Activated naive CD8-positive, alpha-beta T cell treated with anti-CD3 and anti-CD28 coated beads, Interleukin-2, amount 50 U/mL, for 24 hours (primary cell): ENCODE data around the gene IL17F.
A peak's percentile ranks its signal among the peaks of the same experiment; 100 is the strongest.

ENCODE experiments used
- ATAC-seq: fragments of 150-1000 bp; cut with Tn5 transposase; one replicate; pipeline ENCODE4 v1.10.0; 2021
- DNase-seq: peaks from one replicate; pipeline ENCODE4 v3.0.0; 2021
- H3K27ac Mint-ChIP-seq: one replicate; pipeline ENCODE4 v1.8.0; 2021; ENCODE audit warnings: mild to moderate bottlenecking, mixed read lengths
- H3K27me3 Mint-ChIP-seq: one replicate; pipeline ENCODE4 v1.8.0; 2021; ENCODE audit warnings: mixed read lengths
- H3K36me3 Mint-ChIP-seq: one replicate; pipeline ENCODE4 v1.8.0; 2021; ENCODE audit warnings: low read depth, mixed read lengths
- H3K4me1 Mint-ChIP-seq: one replicate; pipeline ENCODE4 v1.8.0; 2021; ENCODE audit warnings: mixed read lengths
- H3K4me3 Mint-ChIP-seq: one replicate; pipeline ENCODE4 v1.8.0; 2021; ENCODE audit warnings: mild to moderate bottlenecking, moderate library complexity, mixed read lengths
- H3K9me3 Mint-ChIP-seq: one replicate; pipeline ENCODE4 v1.8.0; 2021; ENCODE audit warnings: mixed read lengths

IL17F gene

DNA sequence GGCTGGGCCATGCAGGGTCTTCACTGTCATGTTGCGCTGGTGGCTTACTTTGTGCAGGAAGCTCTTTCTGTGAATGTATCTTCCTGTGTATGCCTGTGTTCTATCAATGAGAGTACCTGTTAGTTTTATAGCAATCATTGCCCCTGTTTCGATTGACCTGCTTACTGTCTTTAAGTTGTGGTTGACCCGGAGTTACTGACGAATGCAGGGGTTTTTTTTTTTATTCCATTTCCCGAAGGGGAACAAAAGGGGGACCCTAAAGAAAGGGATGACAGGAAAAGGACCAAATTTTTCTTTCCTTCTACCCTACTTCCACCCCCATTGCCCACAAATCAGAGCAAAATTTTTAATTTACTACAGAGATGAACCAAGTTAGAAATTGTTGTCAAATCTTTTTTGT is at the start of gene IL17F:
IL17F (minus strand) TSS at position 101 of the 400 bp plus-strand sequence; CDS start at position 30, 71 bp downstream.
- Mint-ChIP-seq H3K27ac (no peak within 1 kb of the TSS), H3K4me1 (no peaks in the 10 kb centered on the region), H3K4me3 (no peak within 1 kb of the TSS), H3K27me3 (peaks cover 28% of the 10 kb centered on the region), H3K9me3 (no peaks in the 10 kb centered on the region), H3K36me3 (no peaks in the 10 kb centered on the region)
- DNase-seq (no peak), ATAC-seq (no peak)

DNA sequence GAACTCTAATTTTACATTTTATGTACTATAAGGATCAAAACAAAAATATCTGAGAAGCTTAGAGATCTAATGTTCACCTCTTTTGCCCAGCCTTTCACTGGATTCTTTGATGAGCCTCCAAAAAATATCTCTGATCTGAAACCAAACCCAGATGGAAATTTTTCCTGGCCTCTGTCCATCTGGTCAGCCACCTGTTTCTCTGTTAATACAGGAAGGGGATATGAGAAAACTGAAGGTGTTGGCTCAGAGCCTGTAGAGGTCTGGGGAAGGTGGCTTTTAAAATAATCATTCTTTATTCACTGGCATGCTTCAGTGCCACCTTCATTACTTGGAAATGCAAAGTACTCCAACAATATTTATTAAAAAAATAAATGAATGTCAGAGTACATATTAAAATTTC is 48.8 kb upstream of the IL17F start:
- peaks cover 3% of the 10 kb centered on the region for H3K36me3 Mint-ChIP-seq
- ATAC-seq, result no peak
- H3K4me1 Mint-ChIP-seq, result peaks cover 28% of the 10 kb centered on the region
- H3K4me3 Mint-ChIP-seq, result no peak overlapping the region
- no peak for DNase-seq
- no peak overlapping the region for H3K27ac Mint-ChIP-seq
- H3K27me3 Mint-ChIP-seq, result no peaks in the 10 kb centered on the region
- no peaks in the 10 kb centered on the region for H3K9me3 Mint-ChIP-seq

DNA sequence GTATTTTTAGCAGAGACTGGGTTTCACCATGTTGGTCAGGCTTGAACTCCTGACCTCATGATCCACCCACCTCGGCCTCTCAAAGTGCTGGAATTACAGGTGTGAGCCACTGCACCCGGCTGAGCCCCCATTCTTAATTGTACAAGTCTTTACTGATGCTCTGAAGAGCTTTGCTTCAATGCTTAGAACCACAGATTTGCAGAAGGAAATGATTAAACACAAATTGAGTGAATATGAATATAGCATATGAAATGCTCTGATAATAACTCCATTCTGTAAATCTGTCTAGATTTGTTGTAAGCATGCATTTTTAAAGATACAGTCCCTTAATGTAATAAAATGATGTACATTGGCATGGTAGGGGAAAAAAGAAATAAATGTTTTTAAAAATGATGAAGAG is 44.5 kb upstream of the IL17F start:
- Mint-ChIP-seq H3K27ac (no peak overlapping the region), H3K36me3 (peaks cover 3% of the 10 kb centered on the region), H3K4me1 (peaks cover 7% of the 10 kb centered on the region), H3K4me3 (no peak overlapping the region), H3K9me3 (no peaks in the 10 kb centered on the region), H3K27me3 (no peaks in the 10 kb centered on the region)
- ATAC-seq (no peak), DNase-seq (no peak)

DNA sequence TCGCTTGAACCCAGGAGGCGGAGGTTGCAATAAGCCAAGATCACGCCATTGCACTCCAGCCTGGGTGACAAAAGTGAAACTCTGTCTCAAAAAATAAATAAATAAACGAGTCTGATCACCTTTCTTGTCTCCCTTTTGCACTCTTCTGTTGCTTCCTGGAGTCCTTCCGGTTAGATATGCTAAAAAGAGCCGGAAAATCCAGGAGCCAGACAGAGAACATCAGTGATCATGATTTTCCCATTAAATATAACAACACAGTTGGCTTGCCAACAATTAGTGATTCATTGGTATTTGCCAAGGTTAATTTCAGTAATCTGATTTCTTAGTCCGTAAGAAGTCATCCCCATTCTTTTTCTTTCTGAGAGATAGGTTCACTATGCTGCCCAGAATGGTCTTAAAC is 43.9 kb upstream of the IL17F start:
- Mint-ChIP-seq H3K4me3 (no peak overlapping the region), H3K36me3 (peaks cover 9% of the 10 kb centered on the region), H3K27ac (no peak overlapping the region), H3K9me3 (no peaks in the 10 kb centered on the region), H3K27me3 (no peaks in the 10 kb centered on the region), H3K4me1 (peaks cover 11% of the 10 kb centered on the region)
- DNase-seq (no peak), ATAC-seq (no peak)

DNA sequence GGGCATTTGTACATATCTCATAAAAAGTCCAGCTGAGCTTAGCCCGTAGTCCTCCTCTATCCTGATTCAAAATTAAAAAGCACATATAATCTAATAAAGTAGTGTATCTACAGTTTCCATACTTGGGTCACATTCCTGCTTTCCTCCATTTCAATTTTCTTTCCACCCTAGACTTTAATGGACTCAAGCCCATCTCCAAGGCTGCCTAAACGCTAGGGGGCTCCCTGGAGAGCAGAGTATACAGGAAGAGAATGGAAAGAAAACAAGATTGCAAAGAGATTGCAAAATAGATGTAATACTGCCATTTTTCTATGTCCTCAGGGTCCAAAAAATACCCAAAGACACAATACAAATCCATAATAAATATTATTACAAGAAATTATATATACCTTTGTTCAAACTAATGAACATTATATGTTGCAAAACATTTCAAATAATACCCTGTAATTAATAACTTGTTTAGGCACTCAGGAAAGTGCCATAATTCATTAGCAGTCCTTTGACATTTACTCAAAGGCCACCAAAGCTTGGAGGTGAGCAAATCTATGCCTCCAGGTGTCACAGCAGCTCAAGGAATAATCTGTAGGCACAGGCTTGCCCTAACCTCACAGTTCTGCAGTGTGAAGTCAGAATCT is 42.6 kb upstream of the IL17F start:
- Mint-ChIP-seq H3K27me3 (no peaks in the 10 kb centered on the region), H3K4me3 (no peak overlapping the region), H3K4me1 (peaks cover 24% of the 10 kb centered on the region), H3K9me3 (no peaks in the 10 kb centered on the region), H3K27ac (peak overlapping the region; percentile 41), H3K36me3 (peaks cover 22% of the 10 kb centered on the region)
- ATAC-seq (no peak), DNase-seq (peak; percentile 76)

DNA sequence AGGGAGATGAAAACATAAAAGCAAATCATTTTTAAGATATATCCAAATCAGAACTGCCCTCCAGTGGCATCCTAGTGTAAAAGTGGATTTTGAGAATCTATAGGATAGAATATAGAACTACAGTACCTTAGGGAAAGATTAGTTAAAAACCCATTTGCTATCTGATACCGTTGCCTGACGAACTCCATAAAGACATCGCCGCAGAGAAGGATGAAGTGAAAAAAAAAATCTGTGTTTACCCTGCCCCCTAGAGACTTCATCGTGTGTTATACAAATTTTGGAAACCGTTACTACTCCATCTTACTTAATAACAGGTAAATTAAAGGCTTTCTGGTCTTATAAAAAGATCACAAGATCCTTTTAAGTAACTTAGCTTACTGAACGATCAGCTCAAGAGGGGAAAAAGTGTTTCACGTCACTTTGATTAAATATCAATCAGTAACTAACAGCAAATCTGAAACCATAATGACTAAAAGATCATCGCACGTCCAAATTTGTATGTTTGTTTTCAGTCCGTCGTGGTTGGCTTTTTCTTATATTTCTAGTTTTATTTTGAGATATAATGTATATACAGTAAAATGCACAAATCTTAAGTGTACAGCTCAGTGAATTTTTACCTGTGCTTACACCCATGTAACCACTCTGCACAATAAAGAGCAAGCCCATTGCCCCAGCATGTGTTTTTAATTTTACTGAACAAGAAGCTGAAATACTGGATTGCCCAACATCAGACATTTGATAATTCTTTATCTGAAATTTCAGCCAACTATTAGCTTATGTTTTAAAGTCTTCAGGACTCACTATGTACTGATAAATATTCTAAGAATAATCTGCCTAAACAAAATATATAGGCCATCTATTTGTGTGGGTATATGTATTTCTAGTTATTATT is 41.1 kb upstream of the IL17F start:
- H3K4me1 Mint-ChIP-seq, result peaks cover 37% of the 10 kb centered on the region
- no peaks in the 10 kb centered on the region for H3K9me3 Mint-ChIP-seq
- no peaks in the 10 kb centered on the region for H3K27me3 Mint-ChIP-seq
- H3K36me3 Mint-ChIP-seq, result peaks cover 37% of the 10 kb centered on the region
- ATAC-seq (peak; percentile 4), DNase-seq (no peak)
- no peak overlapping the region for H3K27ac Mint-ChIP-seq
- H3K4me3 Mint-ChIP-seq, result no peak overlapping the region

DNA sequence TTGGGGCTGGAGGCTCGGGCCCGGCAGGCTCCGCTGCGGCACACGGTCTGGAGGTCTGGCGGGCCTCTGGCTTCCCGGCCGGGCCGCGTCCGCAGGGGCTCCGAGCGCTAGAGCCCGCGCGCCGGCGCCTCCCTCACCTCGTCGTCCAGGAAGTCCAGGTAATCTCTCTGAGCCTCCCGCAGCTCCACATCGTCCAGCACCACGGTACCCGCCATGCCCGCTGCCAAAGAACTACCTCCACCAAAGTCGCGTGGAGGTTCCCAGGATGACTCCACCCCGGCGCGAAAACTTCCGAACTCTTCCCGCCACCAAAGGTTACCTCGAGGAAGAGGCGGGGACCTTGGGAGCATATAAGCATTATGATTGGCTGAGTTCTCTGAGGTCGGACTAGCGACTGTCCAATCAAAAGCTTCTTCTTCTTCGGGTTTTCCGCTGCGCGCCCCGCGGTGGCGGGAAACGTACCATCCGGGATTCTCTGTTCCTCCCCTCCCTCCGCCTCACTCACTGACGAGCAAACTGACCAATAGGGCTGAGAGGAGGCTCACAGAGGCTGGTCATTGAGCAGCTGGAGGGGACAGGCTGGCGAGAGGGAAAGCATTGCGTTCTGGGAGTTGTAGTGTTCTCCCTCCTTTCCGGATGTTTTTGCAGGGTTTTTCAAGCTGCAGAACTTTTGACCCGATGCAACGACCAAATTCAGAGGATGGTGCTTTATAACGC is 40.3 kb upstream of the IL17F start, which contains the start of gene MCM3:
MCM3 (minus strand) TSS at position 283 of the 717 bp plus-strand sequence; CDS start at position 215, 68 bp downstream.
- H3K4me3 Mint-ChIP-seq, result no peak within 1 kb of the TSS
- peak within 1 kb of the TSS; percentile 38 for H3K27ac Mint-ChIP-seq
- no peaks in the 10 kb centered on the region for H3K27me3 Mint-ChIP-seq
- ATAC-seq (peak; percentile 98), DNase-seq (peak; percentile 93)
- H3K36me3 Mint-ChIP-seq, result peaks cover 45% of the 10 kb centered on the region
- H3K9me3 Mint-ChIP-seq, result no peaks in the 10 kb centered on the region
- peaks cover 45% of the 10 kb centered on the region for H3K4me1 Mint-ChIP-seq

DNA sequence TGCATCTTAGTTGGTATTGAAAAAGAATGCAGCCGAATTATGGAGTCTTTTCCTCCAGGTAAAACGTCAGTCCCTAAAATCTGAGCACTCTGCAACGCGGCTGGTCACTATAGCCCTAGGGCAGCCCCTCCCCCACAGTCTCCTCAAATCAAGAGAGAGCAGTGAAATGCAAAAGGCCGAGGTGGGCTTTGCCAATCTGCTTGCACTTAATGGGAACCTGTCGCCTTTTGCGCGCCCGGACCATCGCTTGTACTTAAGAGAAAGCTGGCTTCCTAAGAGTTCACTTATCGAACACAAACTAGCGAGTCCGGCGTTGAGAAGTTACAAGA is 39.8 kb upstream of the IL17F start:
- Mint-ChIP-seq H3K27ac (no peak overlapping the region), H3K27me3 (no peaks in the 10 kb centered on the region), H3K9me3 (no peaks in the 10 kb centered on the region), H3K4me1 (peaks cover 47% of the 10 kb centered on the region), H3K36me3 (peaks cover 50% of the 10 kb centered on the region), H3K4me3 (no peak overlapping the region)
- ATAC-seq (no peak), DNase-seq (peak; percentile 70)

DNA sequence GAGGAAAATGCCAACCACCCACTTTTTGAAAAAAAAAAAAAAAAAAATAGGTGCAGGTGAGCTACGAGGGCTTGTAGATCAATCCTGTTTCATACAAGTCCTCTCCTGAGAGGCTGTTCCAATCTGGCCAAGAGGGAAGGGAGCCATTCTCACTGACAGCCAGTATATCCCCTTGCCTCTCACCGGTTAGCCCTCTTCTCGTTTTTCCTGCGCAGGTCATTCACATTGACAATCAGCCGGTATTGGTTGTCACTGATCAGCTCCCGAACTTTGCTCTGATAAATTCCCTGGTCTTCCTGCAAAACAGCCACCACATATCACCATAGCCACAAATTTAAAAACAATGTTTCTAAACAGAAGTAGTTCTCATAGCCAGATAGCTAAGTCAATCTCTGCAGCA is 38.8 kb upstream of the IL17F start:
- Mint-ChIP-seq H3K36me3 (peaks cover 60% of the 10 kb centered on the region), H3K4me1 (peaks cover 56% of the 10 kb centered on the region), H3K9me3 (no peaks in the 10 kb centered on the region), H3K27ac (peak overlapping the region; percentile 38), H3K27me3 (no peaks in the 10 kb centered on the region), H3K4me3 (no peak overlapping the region)
- no peak for DNase-seq
- no peak for ATAC-seq

DNA sequence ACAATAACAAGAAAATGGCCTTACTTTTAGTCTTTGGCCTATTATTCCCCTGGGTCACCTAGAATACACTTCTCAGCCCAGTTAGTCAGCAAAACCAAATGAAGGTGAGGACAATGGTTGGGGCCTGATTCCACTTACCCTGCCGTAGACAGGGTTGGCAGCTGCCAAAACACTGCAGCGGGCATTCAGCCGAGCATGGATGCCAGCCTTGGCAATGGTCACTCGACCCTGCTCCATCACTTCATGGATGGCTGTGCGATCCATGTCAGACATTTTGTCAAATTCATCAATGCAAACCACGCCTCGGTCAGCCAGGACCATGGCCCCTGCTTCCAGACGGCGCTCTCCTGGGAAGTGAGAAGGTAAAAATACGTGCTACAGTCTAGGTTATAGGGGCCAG is 31.8 kb upstream of the IL17F start:
- Mint-ChIP-seq H3K4me3 (no peak overlapping the region), H3K27ac (no peak overlapping the region), H3K4me1 (peaks cover 32% of the 10 kb centered on the region), H3K36me3 (peaks cover 88% of the 10 kb centered on the region), H3K9me3 (no peaks in the 10 kb centered on the region), H3K27me3 (no peaks in the 10 kb centered on the region)
- no peak for DNase-seq
- ATAC-seq, result no peak

DNA sequence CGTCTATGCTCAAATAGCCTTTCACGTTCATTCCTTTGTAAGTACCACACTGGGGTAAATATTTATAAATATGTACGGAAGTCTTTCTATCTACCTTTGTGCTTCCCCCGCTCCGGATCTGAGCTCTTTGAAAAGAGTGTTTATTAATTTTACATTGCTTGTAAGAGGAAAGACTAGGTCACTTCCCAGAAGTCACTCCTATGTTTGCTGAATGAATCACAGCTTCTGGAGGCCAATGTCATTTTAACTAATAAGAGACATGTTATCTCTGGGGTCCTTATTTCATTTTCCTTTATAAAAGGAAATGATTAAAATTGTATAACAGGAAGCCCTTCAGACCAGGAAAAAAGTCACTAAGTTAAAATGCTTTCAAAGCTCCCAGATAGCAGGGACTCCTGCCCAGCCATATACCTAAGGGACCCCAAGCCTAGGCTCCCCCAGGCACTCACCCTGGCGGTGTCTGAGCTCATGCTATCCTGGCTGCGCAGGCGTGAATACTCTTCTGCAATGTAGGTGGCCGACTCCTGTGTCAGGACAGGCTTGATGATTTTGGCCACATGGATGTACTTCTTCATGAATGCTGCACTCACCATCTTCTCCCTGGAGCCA is 27.7 kb upstream of the IL17F start:
- ATAC-seq, result no peak
- Mint-ChIP-seq H3K4me1 (peaks cover 3% of the 10 kb centered on the region), H3K4me3 (no peak overlapping the region), H3K27me3 (no peaks in the 10 kb centered on the region), H3K27ac (no peak overlapping the region), H3K36me3 (peaks cover 86% of the 10 kb centered on the region), H3K9me3 (no peaks in the 10 kb centered on the region)
- no peak for DNase-seq

DNA sequence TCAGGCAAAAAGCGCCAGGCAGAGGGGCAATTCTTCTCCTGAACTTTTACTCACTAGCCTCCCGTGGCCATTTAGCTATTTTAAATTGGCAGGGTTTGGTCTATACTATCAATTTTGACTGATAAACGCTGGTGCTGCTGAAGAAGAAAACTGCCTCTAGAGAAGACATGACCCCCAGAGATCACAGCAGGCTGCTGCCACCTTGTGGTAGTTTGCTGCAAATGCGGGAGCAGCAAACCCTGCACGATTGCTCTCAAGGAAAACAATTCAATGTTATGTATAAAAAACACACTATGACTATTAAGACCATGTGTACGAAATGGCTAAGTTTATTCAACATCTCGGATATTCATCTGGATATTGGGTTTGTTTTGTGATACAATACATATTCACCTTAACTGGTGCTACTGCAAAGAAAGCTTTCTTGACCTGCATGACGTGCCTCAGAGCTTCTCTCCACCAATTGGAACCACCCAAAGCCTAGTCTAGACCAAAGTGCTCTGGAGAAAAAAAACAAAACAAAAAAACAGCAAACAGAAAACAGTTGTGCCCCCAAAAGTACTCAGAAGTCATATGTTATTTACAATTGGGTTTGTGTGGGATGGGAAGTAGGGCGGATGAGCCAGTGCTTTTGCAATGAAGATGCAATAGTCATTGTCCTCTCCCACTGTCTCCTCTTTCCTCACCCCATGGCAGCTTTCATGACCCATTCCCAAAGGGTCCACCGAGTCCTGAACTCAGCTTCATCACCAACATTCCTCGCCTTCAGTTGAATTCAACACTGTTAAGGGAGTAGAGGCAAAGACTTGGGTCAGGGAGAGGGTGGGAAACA is 19.6 kb upstream of the IL17F start:
- Mint-ChIP-seq H3K9me3 (no peaks in the 10 kb centered on the region), H3K36me3 (peaks cover 80% of the 10 kb centered on the region), H3K27me3 (no peaks in the 10 kb centered on the region), H3K4me3 (no peak overlapping the region), H3K4me1 (peaks cover 6% of the 10 kb centered on the region), H3K27ac (peak overlapping the region; percentile 29)
- peak; percentile 68 for DNase-seq
- peak; percentile 63 for ATAC-seq

DNA sequence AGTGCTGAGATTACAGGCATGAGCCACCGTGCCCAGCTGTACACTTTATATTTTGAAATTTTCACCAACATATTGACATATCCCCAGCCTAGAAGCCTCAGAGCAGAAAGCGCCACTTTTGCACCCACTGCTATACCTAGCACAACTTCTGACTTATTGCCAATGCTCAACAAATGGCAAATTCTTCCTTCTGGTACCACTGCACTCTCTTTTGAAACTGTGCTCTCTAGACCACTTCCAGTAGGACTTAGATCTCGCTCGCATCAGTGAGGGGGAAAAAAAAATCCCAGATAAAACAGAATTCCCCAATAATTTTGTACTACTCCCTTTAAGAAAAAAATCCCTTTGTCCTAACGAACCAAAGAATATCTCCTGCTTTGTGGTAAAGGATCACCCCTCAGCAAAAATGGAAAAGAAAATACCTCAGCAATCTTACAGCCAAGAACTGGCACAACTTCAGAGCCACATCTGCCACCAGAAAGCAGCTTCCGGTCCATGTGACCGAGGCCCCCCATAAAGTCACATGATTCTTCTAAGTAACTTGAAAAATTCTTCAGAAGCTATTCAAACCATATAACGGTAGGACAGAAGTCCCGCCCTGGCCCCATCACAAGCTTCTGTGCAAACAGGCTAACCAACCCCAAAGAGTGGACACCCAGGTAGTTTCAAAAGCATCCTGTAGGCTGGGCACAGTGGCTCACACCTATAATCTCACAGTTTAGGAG is 18.5 kb upstream of the IL17F start:
- H3K27me3 Mint-ChIP-seq, result no peaks in the 10 kb centered on the region
- DNase-seq (no peak), ATAC-seq (no peak)
- peaks cover 6% of the 10 kb centered on the region for H3K4me1 Mint-ChIP-seq
- H3K4me3 Mint-ChIP-seq, result no peak overlapping the region
- H3K36me3 Mint-ChIP-seq, result peaks cover 69% of the 10 kb centered on the region
- H3K27ac Mint-ChIP-seq, result no peak overlapping the region
- no peaks in the 10 kb centered on the region for H3K9me3 Mint-ChIP-seq
